MM.1S (cell line): Measurements from ENCODE around the gene PLBD2.

ENCODE experiments used
- DNase-seq: peaks from one replicate; pipeline ENCODE4 v3.0.0-alpha.2; 2015
- H2AFZ ChIP-seq: fragments of 300-600 bp; sonication (generic); 2 replicates; pipeline ENCODE4 v1.6.0; 2016; ENCODE audit warnings: antibody characterized with exemption, low read length
- H3F3A ChIP-seq: fragments of 300-600 bp; sonication (generic); 2 replicates; pipeline ENCODE4 v1.6.1; 2016; ENCODE audit warnings: mild to moderate bottlenecking, antibody characterized with exemption, low read length, moderate library complexity, mixed read lengths; ENCODE audit not compliant: insufficient read depth
- H3K27ac ChIP-seq: fragments of 300-600 bp; sonication (generic); 2 replicates; pipeline ENCODE4 v1.5.1; 2016; ENCODE audit warnings: mild to moderate bottlenecking, low read length
- H3K27me3 ChIP-seq: fragments of 300-600 bp; sonication (generic); replicated peaks from 2 replicates; pipeline ENCODE4 v1.6.0; 2016; ENCODE audit warnings: low read length; ENCODE audit not compliant: insufficient read depth
- H3K36me3 ChIP-seq: fragments of 300-600 bp; sonication (generic); replicated peaks from 2 replicates; pipeline ENCODE4 v1.6.1; 2016; ENCODE audit warnings: mild to moderate bottlenecking, low read length, mixed read lengths; ENCODE audit not compliant: insufficient read depth
- H3K4me1 ChIP-seq: fragments of 300-600 bp; sonication (generic); 2 replicates; pipeline ENCODE4 v1.6.1; 2016; ENCODE audit warnings: low read length, mixed read lengths
- H3K4me2 ChIP-seq: fragments of 300-600 bp; sonication (generic); 2 replicates; pipeline ENCODE4 v1.6.0; 2016; ENCODE audit warnings: low read depth, low read length
- H3K4me3 ChIP-seq: fragments of 300-600 bp; sonication (generic); 2 replicates; pipeline ENCODE4 v1.5.1; 2016; ENCODE audit warnings: low read length, mixed read lengths
- H3K79me2 ChIP-seq: fragments of 300-600 bp; sonication (generic); 2 replicates; pipeline ENCODE4 v1.6.1; 2016; ENCODE audit warnings: mixed run types, low read length, mixed read lengths
- H3K9ac ChIP-seq: fragments of 300-600 bp; sonication (generic); 2 replicates; pipeline ENCODE4 v1.6.1; 2016; ENCODE audit warnings: low read length, mixed read lengths
- H3K9me2 ChIP-seq: fragments of 300-600 bp; sonication (generic); replicated peaks from 2 replicates; pipeline ENCODE4 v1.6.1; 2016; ENCODE audit warnings: mild to moderate bottlenecking, low read length, mixed read lengths; ENCODE audit not compliant: insufficient read depth
- H3K9me3 ChIP-seq: fragments of 300-600 bp; sonication (generic); replicated peaks from 2 replicates; pipeline ENCODE4 v1.6.1; 2016; ENCODE audit warnings: mild to moderate bottlenecking, low read length, mixed read lengths; ENCODE audit not compliant: insufficient read depth
- H4K20me1 ChIP-seq: fragments of 300-600 bp; sonication (generic); 2 replicates; pipeline ENCODE4 v1.6.1; 2016; ENCODE audit warnings: mild to moderate bottlenecking, low read length, moderate library complexity, mixed read lengths; ENCODE audit not compliant: insufficient read depth
- EZH2 ChIP-seq: fragments of 300-600 bp; sonication (generic); optimal IDR thresholded peaks from 2 replicates; pipeline ENCODE3; 2017; ENCODE audit warnings: low read depth, mild to moderate bottlenecking, antibody characterized with exemption, low read length, mixed read lengths
- EZH2phosphoT487 ChIP-seq: fragments of 300-600 bp; sonication (generic); IDR thresholded peaks from 2 replicates; pipeline ENCODE4 v1.6.1; 2018; ENCODE audit warnings: antibody characterized with exemption, low read length
- TF ChIP-seq, protein P1 (sequence below): fragments of 300-600 bp; sonication (generic); IDR thresholded peaks from 2 replicates; pipeline ENCODE4 v1.5.1; 2016; ENCODE audit warnings: antibody characterized with exemption, low read length, mixed read lengths

Gene PLBD2

GRCh38 chr12:113385282-113385882 is 27.0 kb downstream of the PLBD2 start:
- Histone ChIP-seq H3K27ac (no peak overlapping the region), H3K9me3 (no peaks in the 10 kb centered on the region), H3K4me3 (no peak overlapping the region), H3K36me3 (no peaks in the 10 kb centered on the region), H3K4me1 (no peaks in the 10 kb centered on the region), H3K79me2 (no peaks in the 10 kb centered on the region), H3K27me3 (no peaks in the 10 kb centered on the region), H3K4me2 (no peak overlapping the region), H3F3A (no peaks in the 10 kb centered on the region), H3K9ac (no peak overlapping the region), H2AFZ (no peak overlapping the region), H3K9me2 (no peaks in the 10 kb centered on the region), H4K20me1 (no peaks in the 10 kb centered on the region)
- no peak for DNase-seq
- TF ChIP-seq EZH2 (no peak), EZH2phosphoT487 (no peak)
- TF ChIP-seq, protein P1, sequence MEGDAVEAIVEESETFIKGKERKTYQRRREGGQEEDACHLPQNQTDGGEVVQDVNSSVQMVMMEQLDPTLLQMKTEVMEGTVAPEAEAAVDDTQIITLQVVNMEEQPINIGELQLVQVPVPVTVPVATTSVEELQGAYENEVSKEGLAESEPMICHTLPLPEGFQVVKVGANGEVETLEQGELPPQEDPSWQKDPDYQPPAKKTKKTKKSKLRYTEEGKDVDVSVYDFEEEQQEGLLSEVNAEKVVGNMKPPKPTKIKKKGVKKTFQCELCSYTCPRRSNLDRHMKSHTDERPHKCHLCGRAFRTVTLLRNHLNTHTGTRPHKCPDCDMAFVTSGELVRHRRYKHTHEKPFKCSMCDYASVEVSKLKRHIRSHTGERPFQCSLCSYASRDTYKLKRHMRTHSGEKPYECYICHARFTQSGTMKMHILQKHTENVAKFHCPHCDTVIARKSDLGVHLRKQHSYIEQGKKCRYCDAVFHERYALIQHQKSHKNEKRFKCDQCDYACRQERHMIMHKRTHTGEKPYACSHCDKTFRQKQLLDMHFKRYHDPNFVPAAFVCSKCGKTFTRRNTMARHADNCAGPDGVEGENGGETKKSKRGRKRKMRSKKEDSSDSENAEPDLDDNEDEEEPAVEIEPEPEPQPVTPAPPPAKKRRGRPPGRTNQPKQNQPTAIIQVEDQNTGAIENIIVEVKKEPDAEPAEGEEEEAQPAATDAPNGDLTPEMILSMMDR: no peak

- TF ChIP-seq EZH2phosphoT487: no peak
- no peak for TF ChIP-seq EZH2
- H3K36me3 ChIP-seq: no peaks in the 10 kb centered on the region
- DNase-seq: no peak
Measured at GRCh38 chr12:113386866-113387566, 28.6 kb downstream of the PLBD2 start.

GRCh38 chr12:113387631-113388030 is 29.2 kb downstream of the PLBD2 start:
- H3K4me2 ChIP-seq: no peak overlapping the region
- DNase-seq: no peak
- no peak overlapping the region for H2AFZ ChIP-seq
- TF ChIP-seq EZH2 (no peak), EZH2phosphoT487 (no peak)
- TF ChIP-seq, protein P1: no peak
- H3K36me3 ChIP-seq: no peaks in the 10 kb centered on the region
- H3K27ac ChIP-seq: no peak overlapping the region
- H3K9me3 ChIP-seq: no peaks in the 10 kb centered on the region
- H4K20me1 ChIP-seq: no peaks in the 10 kb centered on the region
- no peaks in the 10 kb centered on the region for H3K27me3 ChIP-seq
- H3F3A ChIP-seq: no peaks in the 10 kb centered on the region
- no peaks in the 10 kb centered on the region for H3K4me1 ChIP-seq
- no peak overlapping the region for H3K4me3 ChIP-seq
- H3K9ac ChIP-seq: no peak overlapping the region
- no peaks in the 10 kb centered on the region for H3K9me2 ChIP-seq
- H3K79me2 ChIP-seq: no peaks in the 10 kb centered on the region

More at GRCh38 chr12:113386866-113387566, 28.6 kb downstream of the PLBD2 start:
- Histone ChIP-seq H3K27me3 (no peaks in the 10 kb centered on the region), H3K9me2 (no peaks in the 10 kb centered on the region), H4K20me1 (no peaks in the 10 kb centered on the region), H2AFZ (no peak overlapping the region), H3K79me2 (no peaks in the 10 kb centered on the region), H3K9ac (no peak overlapping the region), H3K4me3 (no peak overlapping the region), H3F3A (no peaks in the 10 kb centered on the region), H3K4me2 (no peak overlapping the region), H3K27ac (no peak overlapping the region), H3K9me3 (no peaks in the 10 kb centered on the region), H3K4me1 (no peaks in the 10 kb centered on the region)

- Histone ChIP-seq H3F3A (no peaks in the 10 kb centered on the region), H3K9me2 (no peaks in the 10 kb centered on the region), H4K20me1 (no peaks in the 10 kb centered on the region), H3K4me2 (no peak overlapping the region), H3K4me3 (no peak overlapping the region), H2AFZ (no peak overlapping the region), H3K4me1 (no peaks in the 10 kb centered on the region), H3K27me3 (no peaks in the 10 kb centered on the region), H3K79me2 (no peaks in the 10 kb centered on the region), H3K9ac (no peak overlapping the region), H3K27ac (no peak overlapping the region), H3K36me3 (no peaks in the 10 kb centered on the region), H3K9me3 (no peaks in the 10 kb centered on the region)
- DNase-seq: no peak
- TF ChIP-seq EZH2phosphoT487: no peak
- TF ChIP-seq, protein P1: no peak
Measured at GRCh38 chr12:113388351-113388750, 30.0 kb downstream of the PLBD2 start.
